HG03196 (cell line): ENCODE measurements around the gene MTHFS.

ENCODE experiments used
- ATAC-seq: cut with Tn5 transposase; IDR thresholded peaks from one replicate; pipeline ENCODE4 v1.9.1; 2021; ENCODE audit not compliant: unreplicated experiment

Gene MTHFS

DNA sequence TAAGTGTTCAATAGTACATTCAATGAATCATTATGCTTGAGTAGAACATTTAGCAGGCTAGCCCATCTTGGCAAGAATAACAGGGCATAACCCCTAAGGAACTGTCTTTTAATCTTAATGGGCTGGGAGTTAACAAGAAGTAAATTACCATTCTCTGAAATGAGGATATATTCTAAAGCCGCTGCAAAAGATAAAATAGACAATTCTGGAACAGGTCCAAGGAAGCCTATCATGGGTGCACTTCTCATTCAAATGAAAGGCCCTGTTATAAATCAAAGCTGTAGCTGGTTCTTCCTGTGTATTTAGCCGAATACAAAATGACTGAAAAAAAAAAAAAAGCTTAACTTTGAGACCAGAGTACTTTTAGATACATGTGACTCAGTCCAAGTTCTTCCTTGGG lies 15.6 kb downstream of the MTHFS start:
- no peak for ATAC-seq

DNA sequence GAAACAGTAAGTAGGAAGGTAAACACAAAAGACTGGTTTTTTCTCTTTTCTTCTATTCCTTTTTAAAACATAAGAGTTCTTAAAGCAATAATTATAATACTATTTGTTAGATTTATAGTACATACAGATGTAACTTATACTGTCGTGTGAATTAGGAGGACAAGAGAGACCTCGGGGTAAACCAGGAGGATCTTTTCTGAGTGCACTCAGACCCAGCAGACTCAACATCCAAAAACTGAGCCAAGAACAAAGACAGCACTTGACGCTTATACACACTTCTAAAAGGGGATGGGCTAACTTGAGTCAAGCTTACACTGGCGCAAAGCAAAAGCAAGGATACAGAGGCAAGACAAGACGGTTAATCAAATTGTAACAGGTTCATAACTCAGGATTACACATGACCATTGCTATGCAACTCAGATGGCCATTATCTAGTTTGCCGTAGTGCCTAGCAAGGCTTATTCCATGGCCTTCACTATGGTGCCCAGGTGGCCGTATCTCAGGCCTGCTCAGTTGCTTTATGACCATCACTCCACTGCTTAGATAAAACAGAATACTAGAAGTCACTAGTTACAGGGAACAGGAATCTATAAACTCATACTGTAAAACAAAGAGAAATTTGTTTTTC lies 18.6 kb downstream of the MTHFS start:
- no peak for ATAC-seq

DNA sequence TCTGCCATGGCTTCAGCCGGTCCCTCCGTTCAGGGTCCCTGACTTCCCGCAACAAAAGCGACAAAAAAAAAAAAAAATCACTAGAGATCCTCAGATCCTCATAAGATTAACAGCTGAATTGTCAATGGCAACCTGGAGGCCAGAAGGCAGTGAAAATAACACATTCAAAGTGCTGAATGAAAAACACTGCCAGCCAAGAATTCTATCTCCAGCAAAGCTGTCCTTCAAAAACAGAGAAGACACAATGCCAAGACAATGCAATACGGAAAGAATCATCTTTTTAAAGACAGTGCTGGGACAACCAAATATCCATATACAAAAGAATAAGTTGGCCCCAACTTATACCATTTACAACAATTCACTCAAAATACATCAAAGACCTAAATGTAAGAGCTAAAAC lies 21.6 kb downstream of the MTHFS start:
- no peak for ATAC-seq

- no peak for ATAC-seq
Measured at GRCh38 chr15:79874242-79874641, 22.6 kb downstream of the MTHFS start.

- no peak for ATAC-seq
Measured at GRCh38 chr15:79872358-79873017, 24.3 kb downstream of the MTHFS start.

- ATAC-seq = no peak
Measured at GRCh38 chr15:79868554-79868953, 28.3 kb downstream of the MTHFS start.

DNA sequence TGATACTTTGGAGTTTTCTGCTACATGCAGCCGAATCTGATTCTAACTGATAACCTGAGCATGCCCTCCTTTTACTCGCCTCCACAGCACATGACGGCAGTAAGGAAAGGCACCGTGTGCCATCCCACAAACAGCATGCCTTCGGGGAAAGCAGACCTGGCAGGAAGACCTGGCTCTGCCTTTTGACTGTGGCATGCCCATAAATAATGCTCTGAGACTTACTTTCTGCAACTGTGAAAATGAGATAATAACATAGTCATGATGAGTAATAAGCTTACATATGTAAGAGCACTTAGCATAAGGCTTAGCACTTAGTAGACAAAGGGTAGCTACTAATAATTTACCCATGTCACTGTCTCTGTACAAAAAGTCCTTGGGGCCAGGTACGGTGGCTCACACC lies 32.9 kb downstream of the MTHFS start:
- ATAC-seq = no peak

- ATAC-seq = no peak
Measured at GRCh38 chr15:79862191-79862590, 34.6 kb downstream of the MTHFS start.

GRCh38 chr15:79860661-79861060 lies 36.2 kb downstream of the MTHFS start:
- ATAC-seq = no peak

DNA sequence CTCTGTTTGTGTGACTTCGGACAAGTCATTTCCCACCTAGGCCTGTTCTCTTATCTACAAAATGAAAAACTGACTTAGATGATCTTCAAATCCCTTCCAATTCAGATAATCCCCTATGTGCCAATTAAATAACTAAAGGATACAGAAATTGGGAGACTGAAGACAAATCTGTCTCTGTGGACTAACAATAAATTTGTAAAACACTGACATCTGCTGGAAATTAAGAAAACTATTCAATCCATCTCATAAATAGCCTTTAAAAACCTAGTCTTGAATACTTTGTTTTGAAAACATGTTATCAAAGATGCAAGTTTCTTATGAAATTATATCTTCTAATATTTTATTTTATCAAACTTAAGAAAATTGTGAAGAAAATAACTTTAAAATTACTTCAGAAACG lies 38.3 kb downstream of the MTHFS start:
- ATAC-seq = no peak

DNA sequence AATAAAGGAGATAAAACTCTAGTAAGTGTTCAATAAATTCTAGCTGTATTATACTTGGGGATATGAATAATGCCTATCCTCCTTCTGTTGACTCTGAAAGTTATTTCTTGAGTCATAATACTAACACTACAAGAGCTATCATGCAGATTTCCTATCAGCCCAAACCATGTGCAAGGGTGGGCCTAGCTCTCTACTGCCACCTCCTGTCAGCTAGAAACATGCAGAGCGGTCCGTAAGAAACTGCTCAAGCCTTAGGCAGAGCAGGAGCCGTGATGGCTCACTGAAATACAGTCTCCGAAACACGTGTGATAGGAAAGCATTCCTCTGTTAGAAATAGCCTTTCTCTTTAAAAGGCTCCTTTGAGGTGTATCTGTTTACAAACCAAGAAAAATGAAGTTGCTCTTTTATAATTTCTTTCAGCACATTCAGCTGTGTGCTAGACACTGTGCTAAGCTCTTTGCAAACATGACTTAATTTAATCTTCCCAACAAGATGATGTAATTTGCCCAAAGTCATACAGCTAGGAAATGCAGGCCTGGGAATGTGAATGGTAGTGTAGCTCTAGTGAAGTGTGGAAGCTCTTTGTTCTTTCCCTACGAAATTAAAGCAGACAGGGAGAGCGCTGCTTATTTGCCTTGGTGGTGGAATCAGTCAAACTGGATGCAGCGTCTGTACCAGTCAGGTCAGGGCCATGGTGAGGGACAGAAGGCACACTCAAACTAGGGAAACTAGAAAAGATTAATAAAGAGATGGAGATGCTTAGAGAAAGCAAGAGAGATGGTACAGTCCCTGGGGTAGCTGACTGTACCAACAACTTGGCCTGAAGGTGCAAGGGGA lies 43.1 kb downstream of the MTHFS start:
- ATAC-seq = peak; percentile 92

DNA sequence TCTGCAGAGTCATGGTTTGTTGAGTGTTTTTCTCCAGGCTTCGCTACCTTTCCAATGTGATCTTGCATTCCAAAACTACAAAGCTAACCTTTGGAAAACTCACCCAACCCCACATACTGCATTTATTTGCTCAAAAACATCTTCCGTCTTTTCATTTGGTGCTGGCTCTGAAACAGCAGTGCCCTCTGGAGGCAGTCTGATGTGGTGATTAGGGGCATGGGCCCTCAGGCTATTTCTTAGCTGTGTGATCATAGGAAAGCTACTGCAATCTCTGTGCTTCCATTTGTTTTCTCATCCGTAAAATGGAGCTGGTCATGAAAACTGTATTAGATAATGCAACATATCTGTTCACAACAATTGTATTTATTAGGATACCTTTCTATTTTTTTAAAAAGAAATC lies 47.0 kb downstream of the MTHFS start:
- ATAC-seq = no peak

GRCh38 chr15:79846539-79846938 lies 50.3 kb downstream of the MTHFS start:
- ATAC-seq = no peak

DNA sequence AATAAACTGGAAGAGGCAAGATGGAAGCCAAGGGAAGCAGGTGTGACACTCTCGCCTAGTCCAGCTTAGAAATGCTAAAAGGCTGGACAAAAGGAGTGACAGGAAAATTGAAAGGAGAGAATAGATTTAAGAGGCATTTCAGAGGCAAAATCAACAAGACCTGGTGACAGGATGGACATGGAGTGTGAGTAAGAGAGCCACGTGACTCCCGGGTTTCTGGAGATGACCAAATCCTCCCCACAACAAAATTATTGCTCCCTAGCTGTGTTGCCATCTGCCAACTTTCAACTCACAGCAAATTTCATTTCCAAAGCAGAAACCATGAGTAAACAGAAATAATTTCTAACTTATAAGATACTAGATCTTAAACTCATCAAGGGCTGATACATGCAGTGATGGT lies 52.6 kb downstream of the MTHFS start:
- ATAC-seq = no peak

- ATAC-seq = no peak
Measured at GRCh38 chr15:79837846-79838245, 59.0 kb downstream of the MTHFS start.

GRCh38 chr15:79834495-79834894 lies 62.3 kb downstream of the MTHFS start:
- no peak for ATAC-seq

DNA sequence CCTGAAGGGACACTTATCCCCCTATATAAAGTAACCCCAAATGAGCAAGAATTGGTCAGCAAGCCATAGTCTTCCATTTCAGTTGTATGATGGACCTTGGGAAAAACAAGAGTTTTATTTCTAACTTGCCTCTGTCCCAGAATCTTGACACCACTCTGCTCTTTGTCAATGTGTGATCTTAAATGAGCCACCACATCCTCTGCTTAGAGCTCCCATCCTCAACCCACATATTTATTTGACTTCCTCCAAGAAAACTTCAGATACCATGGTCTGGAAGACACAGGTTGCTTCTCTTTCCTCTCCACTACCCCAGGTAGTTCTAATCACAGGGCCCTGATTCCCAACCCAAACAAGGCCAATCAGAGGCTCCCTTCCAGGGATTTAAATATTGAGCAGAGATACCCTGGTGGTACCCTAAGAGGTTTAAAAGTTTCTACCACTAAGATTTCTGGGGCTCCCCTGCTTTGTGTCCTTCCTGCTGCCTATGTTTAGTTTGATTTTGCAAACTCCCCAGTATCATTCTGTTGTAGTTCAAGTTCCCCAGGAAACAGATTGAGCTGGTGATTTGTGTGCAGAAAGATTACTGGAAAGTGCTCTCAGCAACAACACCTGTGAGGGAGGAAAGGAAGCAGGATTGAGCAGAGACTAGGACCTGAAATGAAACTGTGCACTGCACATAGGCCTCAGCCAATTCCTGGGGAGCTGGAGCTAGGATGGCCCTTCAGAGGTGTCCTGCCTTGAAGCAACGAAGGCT lies 64.3 kb downstream of the MTHFS start:
- ATAC-seq = no peak

DNA sequence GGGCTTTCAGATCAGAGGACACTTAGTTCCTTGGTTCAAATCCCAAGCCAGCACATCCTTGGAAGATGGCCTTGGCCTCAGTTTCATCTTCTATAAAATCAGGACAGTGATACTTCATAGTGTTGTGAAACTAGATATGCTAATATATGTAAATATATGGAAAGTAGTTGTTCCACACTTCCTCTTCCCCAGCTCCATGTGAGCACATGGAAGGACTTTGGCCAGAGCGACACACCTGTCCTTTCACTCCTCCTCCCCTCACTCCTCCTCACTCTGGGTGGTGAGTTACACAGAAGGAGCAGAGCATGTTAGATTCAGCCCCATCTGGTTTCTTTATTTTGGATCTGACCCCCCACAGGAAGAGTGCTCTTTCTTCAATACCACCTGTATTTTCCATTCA lies 65.2 kb downstream of the MTHFS start:
- ATAC-seq = no peak

GRCh38 chr15:79829950-79830349 lies 66.9 kb downstream of the MTHFS start:
- no peak for ATAC-seq

GRCh38 chr15:79828447-79828846 lies 68.4 kb downstream of the MTHFS start:
- no peak for ATAC-seq

DNA sequence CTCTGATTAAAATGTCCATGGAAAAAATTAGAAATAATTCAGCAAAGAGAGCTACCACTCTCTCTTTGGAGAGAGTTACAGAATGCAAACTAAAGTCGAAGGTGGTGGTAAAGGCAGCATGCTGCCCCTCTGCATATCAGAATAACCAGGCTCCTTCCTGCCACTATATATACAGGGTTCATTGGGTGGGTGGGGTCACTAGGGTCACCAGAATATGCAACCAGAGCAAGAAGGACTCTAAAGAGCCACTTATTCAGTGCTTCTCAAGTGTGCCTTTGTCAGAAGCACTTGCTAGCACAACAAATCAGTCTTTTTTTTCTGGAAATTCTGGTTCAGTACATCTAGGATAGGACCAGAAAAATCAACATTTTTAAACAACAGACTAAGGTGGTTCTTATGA lies 70.0 kb downstream of the MTHFS start:
- no peak for ATAC-seq
